Astrocyte (in vitro differentiated cells and primary cell): ENCODE data around the gene CPA4. TPM values are rescaled to one million over a fixed set of nuclear protein-coding genes. Genes with fewer than 3 reads are reported as not detected.

Experiments used
- DNase-seq: peaks from one replicate; pipeline ENCODE4 v3.0.0-alpha.2; 2010; ENCODE audit warnings: low read depth
- FAIRE-seq: peaks from 2 replicates; lab custom pipeline; 2011; peaks lifted over from hg19 to GRCh38; lab: Jason Lieb, UNC
- H2AFZ ChIP-seq: 2 replicates; pipeline ENCODE4 v1.6.0; 2012; ENCODE audit warnings: low read depth, low read length, inconsistent platforms
- H3K27ac ChIP-seq: 2 replicates; pipeline ENCODE4 v1.5.1; 2011; ENCODE audit warnings: low read depth, low read length, inconsistent platforms
- H3K27me3 ChIP-seq: 2 replicates; pipeline ENCODE4 v1.6.0; 2011; ENCODE audit warnings: low read length, inconsistent platforms; ENCODE audit not compliant: insufficient read depth
- H3K36me3 ChIP-seq: 2 replicates; pipeline ENCODE4 v1.5.1; 2011; ENCODE audit warnings: low read length, inconsistent platforms; ENCODE audit not compliant: insufficient read depth
- H3K4me1 ChIP-seq: 2 replicates; pipeline ENCODE4 v1.5.1; 2011; ENCODE audit warnings: low read length, inconsistent platforms; ENCODE audit not compliant: insufficient read depth
- H3K4me2 ChIP-seq: 2 replicates; pipeline ENCODE4 v1.6.0; 2012; ENCODE audit warnings: low read length, inconsistent platforms
- H3K4me3 ChIP-seq: 2 replicates; pipeline ENCODE4 v1.5.1; 2011; ENCODE audit warnings: low read depth, mild to moderate bottlenecking, low read length, inconsistent platforms; ENCODE audit not compliant: insufficient read depth
- H3K79me2 ChIP-seq: 2 replicates; pipeline ENCODE4 v1.6.0; 2012; ENCODE audit warnings: mild to moderate bottlenecking, low read length, inconsistent platforms; ENCODE audit not compliant: insufficient read depth
- H3K9ac ChIP-seq: 2 replicates; pipeline ENCODE4 v1.6.0; 2012; ENCODE audit warnings: mild to moderate bottlenecking, low read length, inconsistent platforms
- H3K9me3 ChIP-seq: 2 replicates; pipeline ENCODE4 v1.5.1; 2012; ENCODE audit warnings: low read depth, mild to moderate bottlenecking, low read length, inconsistent platforms; ENCODE audit not compliant: insufficient read depth
- H4K20me1 ChIP-seq: 2 replicates; pipeline ENCODE4 v1.6.0; 2012; ENCODE audit warnings: low read length, inconsistent platforms; ENCODE audit not compliant: insufficient read depth
- H3K27ac Mint-ChIP-seq: one replicate; pipeline ENCODE4 v1.8.0; 2021; ENCODE audit warnings: mild to moderate bottlenecking, mixed read lengths; ENCODE audit not compliant: unreplicated experiment
- H3K27me3 Mint-ChIP-seq: one replicate; pipeline ENCODE4 v1.8.0; 2021; ENCODE audit warnings: low read depth, mixed read lengths; ENCODE audit not compliant: unreplicated experiment
- H3K36me3 Mint-ChIP-seq: one replicate; pipeline ENCODE4 v1.8.0; 2021; ENCODE audit warnings: low read depth, mixed read lengths; ENCODE audit not compliant: unreplicated experiment
- H3K4me1 Mint-ChIP-seq: one replicate; pipeline ENCODE4 v1.8.0; 2021; ENCODE audit warnings: low read depth, mixed read lengths; ENCODE audit not compliant: unreplicated experiment
- H3K4me3 Mint-ChIP-seq: one replicate; pipeline ENCODE4 v1.8.0; 2021; ENCODE audit warnings: mild to moderate bottlenecking, moderate library complexity, mixed read lengths; ENCODE audit not compliant: unreplicated experiment
- H3K9me3 Mint-ChIP-seq: one replicate; pipeline ENCODE4 v1.8.0; 2021; ENCODE audit warnings: mild to moderate bottlenecking, mixed read lengths; ENCODE audit not compliant: unreplicated experiment
- CTCF ChIP-seq: IDR thresholded peaks from 2 replicates; pipeline ENCODE4 v1.5.1; 2011; ENCODE audit warnings: low read depth, mild to moderate bottlenecking, inconsistent platforms, low read length, moderate library complexity; ENCODE audit not compliant: insufficient read depth
- EZH2 ChIP-seq: IDR thresholded peaks from 2 replicates; pipeline ENCODE4 v1.6.1; 2012; ENCODE audit warnings: mild to moderate bottlenecking, low read length, inconsistent platforms; ENCODE audit not compliant: insufficient read depth
- total RNA-seq: library from RNA; stranded (reverse); gene quantifications from 2 replicates; pipeline ENCODE4 v1.2.1, GENCODE V29; 2021

Gene CPA4
- total RNA-seq, 1 donor from 2014 or later = 111 TPM

GRCh38 chr7:130361681-130362080 is 68.7 kb downstream of the CPA4 start:
- no peak overlapping the region for H2AFZ ChIP-seq
- peaks cover 14% of the 10 kb centered on the region for H3K9me3 ChIP-seq
- no peaks in the 10 kb centered on the region for H4K20me1 ChIP-seq
- Mint-ChIP-seq H3K9me3 (peaks cover 17% of the 10 kb centered on the region), H3K36me3 (no peaks in the 10 kb centered on the region), H3K27ac (no peak overlapping the region), H3K4me3 (no peak overlapping the region), H3K4me1 (peaks cover 35% of the 10 kb centered on the region), H3K27me3 (no peaks in the 10 kb centered on the region)
- TF ChIP-seq EZH2 = no peak
- no peak for TF ChIP-seq CTCF
- H3K79me2 ChIP-seq = no peaks in the 10 kb centered on the region
- no peak overlapping the region for H3K27ac ChIP-seq
- no peaks in the 10 kb centered on the region for H3K27me3 ChIP-seq
- no peaks in the 10 kb centered on the region for H3K36me3 ChIP-seq
- no peak overlapping the region for H3K9ac ChIP-seq
- DNase-seq (no peak), FAIRE-seq (no peak)
- peaks cover 43% of the 10 kb centered on the region for H3K4me1 ChIP-seq
- H3K4me3 ChIP-seq = no peak overlapping the region
- no peak overlapping the region for H3K4me2 ChIP-seq

DNA sequence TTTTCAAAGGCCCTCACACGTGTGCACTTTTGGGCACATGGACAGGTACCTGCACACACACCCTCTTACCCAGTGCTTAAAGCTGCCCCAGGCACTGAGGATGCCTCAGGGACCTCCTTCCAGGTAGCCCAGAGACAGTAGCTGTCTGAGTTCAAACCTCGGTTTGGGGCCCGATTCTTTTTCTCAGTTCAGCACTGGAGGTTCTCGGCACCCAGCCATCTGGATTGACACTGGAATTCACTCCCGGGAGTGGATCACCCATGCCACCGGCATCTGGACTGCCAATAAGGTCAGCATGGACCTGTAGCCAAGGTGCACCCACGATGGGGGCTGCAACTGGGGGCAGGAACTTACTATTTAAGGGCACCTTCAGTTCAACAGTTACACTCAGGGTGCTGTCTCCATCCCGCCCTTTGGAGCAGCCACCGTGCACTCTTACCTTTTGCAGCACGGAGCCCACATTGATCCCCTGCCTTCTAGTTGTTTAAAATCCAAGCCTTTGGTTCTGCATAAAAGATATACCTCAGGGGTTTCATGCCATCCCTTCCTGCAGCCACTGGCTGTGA is 69.4 kb downstream of the CPA4 start:
- H3K9ac ChIP-seq = no peak overlapping the region
- H3K4me1 ChIP-seq = peaks cover 41% of the 10 kb centered on the region
- no peak for TF ChIP-seq EZH2
- no peak for TF ChIP-seq CTCF
- Mint-ChIP-seq H3K27ac (no peak overlapping the region), H3K9me3 (peaks cover 17% of the 10 kb centered on the region), H3K27me3 (no peaks in the 10 kb centered on the region), H3K36me3 (no peaks in the 10 kb centered on the region), H3K4me1 (peaks cover 29% of the 10 kb centered on the region), H3K4me3 (no peak overlapping the region)
- H3K27me3 ChIP-seq = no peaks in the 10 kb centered on the region
- FAIRE-seq (no peak), DNase-seq (no peak)
- H3K27ac ChIP-seq = no peak overlapping the region
- H4K20me1 ChIP-seq = no peaks in the 10 kb centered on the region
- H3K4me3 ChIP-seq = no peak overlapping the region
- no peaks in the 10 kb centered on the region for H3K36me3 ChIP-seq
- no peak overlapping the region for H3K4me2 ChIP-seq
- peaks cover 14% of the 10 kb centered on the region for H3K9me3 ChIP-seq
- H3K79me2 ChIP-seq = no peaks in the 10 kb centered on the region
- no peak overlapping the region for H2AFZ ChIP-seq

- H3K4me2 ChIP-seq = peak overlapping the region; percentile 59
- no peak overlapping the region for H2AFZ ChIP-seq
- Mint-ChIP-seq H3K9me3 (peaks cover 17% of the 10 kb centered on the region), H3K36me3 (no peaks in the 10 kb centered on the region), H3K27ac (peak overlapping the region; percentile 51), H3K4me3 (no peak overlapping the region), H3K27me3 (no peaks in the 10 kb centered on the region), H3K4me1 (peaks cover 26% of the 10 kb centered on the region)
- H3K9ac ChIP-seq = peak overlapping the region; percentile 68
- no peaks in the 10 kb centered on the region for H3K36me3 ChIP-seq
- H3K9me3 ChIP-seq = peaks cover 14% of the 10 kb centered on the region
- FAIRE-seq (peak; percentile 92), DNase-seq (peak; percentile 100)
- no peaks in the 10 kb centered on the region for H4K20me1 ChIP-seq
- H3K4me1 ChIP-seq = peaks cover 36% of the 10 kb centered on the region
- TF ChIP-seq CTCF (no peak), EZH2 (no peak)
- H3K4me3 ChIP-seq = no peak overlapping the region
- H3K27me3 ChIP-seq = no peaks in the 10 kb centered on the region
- peak overlapping the region; percentile 91 for H3K27ac ChIP-seq
- H3K79me2 ChIP-seq = no peaks in the 10 kb centered on the region
Observed at GRCh38 chr7:130363026-130363847, 70.3 kb downstream of the CPA4 start.
